Osteocyte (in vitro differentiated cells): ENCODE data around the gene KCNE5. TPM values are rescaled to one million over a fixed set of nuclear protein-coding genes. Genes with fewer than 3 reads are reported as not detected.
"Not testable (repeated sequence)": the region's sequence is repeated elsewhere in the genome, so short reads cannot be mapped to it uniquely, and the experiment has no call there.

Experiments used
- DNase-seq: peaks from one replicate; pipeline ENCODE4 v3.0.0; 2021; ENCODE audit warnings: mixed read lengths; ENCODE audit not compliant: unreplicated experiment; ENCODE audit errors: extremely low spot score
- H3K27ac Mint-ChIP-seq: one replicate; pipeline ENCODE4 v1.8.0; 2021; ENCODE audit warnings: mild to moderate bottlenecking, mixed read lengths; ENCODE audit not compliant: unreplicated experiment
- H3K27me3 Mint-ChIP-seq: one replicate; pipeline ENCODE4 v1.8.0; 2021; ENCODE audit warnings: mixed read lengths; ENCODE audit not compliant: unreplicated experiment
- H3K36me3 Mint-ChIP-seq: one replicate; pipeline ENCODE4 v1.8.0; 2021; ENCODE audit warnings: mixed read lengths; ENCODE audit not compliant: unreplicated experiment
- H3K4me1 Mint-ChIP-seq: one replicate; pipeline ENCODE4 v1.8.0; 2021; ENCODE audit warnings: mixed read lengths; ENCODE audit not compliant: unreplicated experiment
- H3K4me3 Mint-ChIP-seq: one replicate; pipeline ENCODE4 v1.8.0; 2021; ENCODE audit warnings: mild to moderate bottlenecking, moderate library complexity, mixed read lengths; ENCODE audit not compliant: unreplicated experiment
- H3K9me3 Mint-ChIP-seq: one replicate; pipeline ENCODE4 v1.8.0; 2021; ENCODE audit warnings: mixed read lengths; ENCODE audit not compliant: unreplicated experiment
- total RNA-seq: library from RNA; stranded (reverse); gene quantifications from 2 replicates; pipeline ENCODE4 v1.2.1, GENCODE V29; 2021
- TF ChIP-seq, protein P1 (sequence below): fragments of 200-600 bp; sonication (generic); IDR thresholded peaks from 2 replicates; pipeline ENCODE4 v1.5.0; 2021; ENCODE audit warnings: antibody characterized with exemption, mild to moderate bottlenecking, moderate library complexity

KCNE5 gene
- total RNA-seq, 1 donor from 2014 or later: 0.70 TPM

DNA sequence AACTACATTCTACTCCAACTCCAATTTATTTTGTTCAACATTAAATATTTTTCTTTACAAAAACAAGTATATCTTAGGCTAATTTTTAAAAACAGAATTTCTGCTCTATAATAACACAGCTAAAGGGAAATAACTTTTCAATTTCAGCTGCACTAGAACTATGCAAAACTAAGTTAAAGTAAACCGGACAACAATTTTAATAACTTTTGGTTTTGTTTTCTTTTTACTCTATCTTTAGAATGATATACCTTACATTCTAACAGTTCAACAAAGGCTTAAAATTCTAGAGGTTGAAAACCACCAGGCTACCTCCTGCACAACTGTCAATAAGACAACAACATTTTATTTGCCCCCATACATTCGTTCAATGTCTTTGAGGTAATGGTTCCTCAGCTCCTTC, 18.7 kb upstream of the KCNE5 start:
- H3K9me3 Mint-ChIP-seq: no peaks in the 10 kb centered on the region
- H3K4me3 Mint-ChIP-seq: no peak overlapping the region
- peak overlapping the region; percentile 71 for H3K27ac Mint-ChIP-seq
- TF ChIP-seq, protein P1, sequence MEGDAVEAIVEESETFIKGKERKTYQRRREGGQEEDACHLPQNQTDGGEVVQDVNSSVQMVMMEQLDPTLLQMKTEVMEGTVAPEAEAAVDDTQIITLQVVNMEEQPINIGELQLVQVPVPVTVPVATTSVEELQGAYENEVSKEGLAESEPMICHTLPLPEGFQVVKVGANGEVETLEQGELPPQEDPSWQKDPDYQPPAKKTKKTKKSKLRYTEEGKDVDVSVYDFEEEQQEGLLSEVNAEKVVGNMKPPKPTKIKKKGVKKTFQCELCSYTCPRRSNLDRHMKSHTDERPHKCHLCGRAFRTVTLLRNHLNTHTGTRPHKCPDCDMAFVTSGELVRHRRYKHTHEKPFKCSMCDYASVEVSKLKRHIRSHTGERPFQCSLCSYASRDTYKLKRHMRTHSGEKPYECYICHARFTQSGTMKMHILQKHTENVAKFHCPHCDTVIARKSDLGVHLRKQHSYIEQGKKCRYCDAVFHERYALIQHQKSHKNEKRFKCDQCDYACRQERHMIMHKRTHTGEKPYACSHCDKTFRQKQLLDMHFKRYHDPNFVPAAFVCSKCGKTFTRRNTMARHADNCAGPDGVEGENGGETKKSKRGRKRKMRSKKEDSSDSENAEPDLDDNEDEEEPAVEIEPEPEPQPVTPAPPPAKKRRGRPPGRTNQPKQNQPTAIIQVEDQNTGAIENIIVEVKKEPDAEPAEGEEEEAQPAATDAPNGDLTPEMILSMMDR: no peak
- H3K4me1 Mint-ChIP-seq: peaks cover 21% of the 10 kb centered on the region
- H3K36me3 Mint-ChIP-seq: peaks cover 6% of the 10 kb centered on the region
- H3K27me3 Mint-ChIP-seq: no peaks in the 10 kb centered on the region
- DNase-seq: no peak

GRCh38 chrX:109638158-109638557, 13.2 kb upstream of the KCNE5 start:
- Mint-ChIP-seq H3K4me3 (no peak overlapping the region), H3K9me3 (no peaks in the 10 kb centered on the region), H3K27ac (no peak overlapping the region), H3K36me3 (peaks cover 7% of the 10 kb centered on the region), H3K4me1 (peaks cover 6% of the 10 kb centered on the region), H3K27me3 (no peaks in the 10 kb centered on the region)
- no peak for DNase-seq
- TF ChIP-seq, protein P1: no peak

- not testable (repeated sequence) for H3K27ac Mint-ChIP-seq, H3K9me3 Mint-ChIP-seq, DNase-seq, H3K4me1 Mint-ChIP-seq, H3K36me3 Mint-ChIP-seq, H3K4me3 Mint-ChIP-seq, H3K27me3 Mint-ChIP-seq
Observed at GRCh38 chrX:109637477-109637876, 12.5 kb upstream of the KCNE5 start.

- Mint-ChIP-seq H3K4me1 (peaks cover 2% of the 10 kb centered on the region), H3K4me3 (no peak overlapping the region), H3K27me3 (no peaks in the 10 kb centered on the region), H3K27ac (no peak overlapping the region), H3K9me3 (no peaks in the 10 kb centered on the region), H3K36me3 (peaks cover 7% of the 10 kb centered on the region)
- TF ChIP-seq, protein P1: peak; percentile 61
- no peak for DNase-seq
Observed at GRCh38 chrX:109635146-109635545, 10.2 kb upstream of the KCNE5 start.

DNA sequence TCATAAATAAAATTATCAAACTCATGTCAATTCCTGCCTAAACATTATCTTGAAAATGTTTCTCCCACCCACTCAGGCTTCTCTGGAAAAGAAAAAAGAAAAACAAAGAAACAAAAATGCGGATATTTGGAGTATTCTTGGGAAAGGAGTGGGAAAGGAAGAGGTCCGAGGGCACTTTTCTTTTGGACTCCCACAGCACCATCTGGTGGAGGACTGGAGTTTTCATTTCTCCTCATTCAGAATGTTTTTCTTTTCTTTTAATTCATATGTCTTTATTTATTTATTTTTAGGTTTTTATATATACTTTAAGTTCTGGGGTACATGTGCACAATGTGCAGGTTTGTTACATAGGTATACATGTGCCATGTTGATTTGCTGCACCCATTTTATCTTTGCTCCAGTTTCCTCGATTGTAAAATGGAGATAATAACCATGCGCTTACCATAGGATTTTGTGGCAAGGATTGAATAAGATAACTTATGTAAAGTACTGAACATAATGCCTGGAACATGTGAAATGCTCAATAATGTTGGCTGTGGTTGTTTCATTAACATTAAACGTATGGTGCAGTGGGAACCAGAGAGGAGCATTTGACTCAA, 8.0 kb upstream of the KCNE5 start:
- H3K9me3 Mint-ChIP-seq: no peaks in the 10 kb centered on the region
- peaks cover 2% of the 10 kb centered on the region for H3K36me3 Mint-ChIP-seq
- no peak for DNase-seq
- H3K4me3 Mint-ChIP-seq: no peak overlapping the region
- peaks cover 11% of the 10 kb centered on the region for H3K4me1 Mint-ChIP-seq
- TF ChIP-seq, protein P1: peak; percentile 75
- H3K27me3 Mint-ChIP-seq: no peaks in the 10 kb centered on the region
- H3K27ac Mint-ChIP-seq: no peak overlapping the region

DNA sequence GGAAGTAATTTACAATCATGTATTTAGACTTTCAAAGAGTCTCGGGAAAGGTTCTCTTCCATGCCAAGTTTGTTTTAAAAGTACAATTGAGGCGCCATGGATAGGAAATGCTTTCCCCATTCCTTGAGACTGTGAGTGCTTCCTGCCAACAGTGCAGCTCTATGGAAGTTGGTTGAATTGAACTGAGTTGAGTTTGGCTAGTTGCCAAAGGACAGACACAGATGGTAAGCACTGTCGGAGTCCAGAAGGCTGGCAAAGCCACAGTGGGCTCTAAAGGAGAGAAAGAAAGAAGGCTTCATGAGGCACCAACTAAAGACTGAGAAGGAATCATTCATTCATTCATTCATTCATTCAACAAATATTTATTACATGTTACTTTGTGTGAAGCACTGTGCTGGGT, 4.3 kb upstream of the KCNE5 start:
- no peaks in the 10 kb centered on the region for H3K27me3 Mint-ChIP-seq
- DNase-seq: no peak
- H3K9me3 Mint-ChIP-seq: no peaks in the 10 kb centered on the region
- no peak overlapping the region for H3K4me3 Mint-ChIP-seq
- no peak overlapping the region for H3K27ac Mint-ChIP-seq
- H3K36me3 Mint-ChIP-seq: no peaks in the 10 kb centered on the region
- TF ChIP-seq, protein P1: no peak
- peaks cover 13% of the 10 kb centered on the region for H3K4me1 Mint-ChIP-seq
